Kidney (tissue), 14 donors: ENCODE data around the gene DEGS1. TPM values are rescaled to one million over a fixed set of nuclear protein-coding genes. Genes with fewer than 3 reads are reported as not detected.

Experiments
- DNase-seq, 5 donors: peaks; one replicate each; pipeline ENCODE4 v3.0.0-alpha.2; 2013 to 2020
- FAIRE-seq: peaks from 2 replicates; lab custom pipeline; 2012; peaks lifted over from hg19 to GRCh38; lab: Jason Lieb, UNC
- H3K27ac ChIP-seq, 2 donors: one replicate each; pipeline ENCODE4 v1.7.0; 2013; ENCODE audit warnings: low read depth in 2 of 2, low read length in 2 of 2, inconsistent platforms in 1 of 2
- H3K27me3 ChIP-seq: one replicate; pipeline ENCODE4 v1.7.1; 2013; ENCODE audit warnings: low read length, inconsistent platforms; ENCODE audit not compliant: control insufficient read depth, insufficient read depth
- H3K36me3 ChIP-seq, 3 donors: one replicate each; pipeline versions ENCODE4 v1.7.0 to v1.7.1; 2013; ENCODE audit warnings: low read length in 3 of 3, control low read depth in 1 of 3, inconsistent platforms in 1 of 3; ENCODE audit not compliant: insufficient read depth in 3 of 3, control insufficient read depth in 2 of 3
- H3K4me1 ChIP-seq, 3 donors: one replicate each; pipeline versions ENCODE4 v1.7.0 to v1.7.1; 2013; ENCODE audit warnings: low read length in 3 of 3, inconsistent platforms in 1 of 3, low read depth in 1 of 3; ENCODE audit not compliant: control insufficient read depth in 2 of 3, insufficient read depth in 2 of 3
- H3K4me3 ChIP-seq, 3 donors: one replicate each; pipeline versions ENCODE4 v1.7.0 to v1.8.1; 2013; ENCODE audit warnings: low read length in 3 of 3, control low read depth in 1 of 3, inconsistent platforms in 1 of 3
- H3K9ac ChIP-seq, 3 donors: one replicate each; pipeline versions ENCODE4 v1.7.0 to v1.7.1; 2013; ENCODE audit warnings: low read length in 3 of 3, control low read depth in 1 of 3, inconsistent platforms in 1 of 3
- H3K9me3 ChIP-seq, 3 donors: one replicate each; pipeline versions ENCODE4 v1.7.0 to v1.7.1; 2013; ENCODE audit warnings: low read length in 3 of 3, control low read depth in 1 of 3, inconsistent platforms in 1 of 3; ENCODE audit not compliant: control insufficient read depth in 2 of 3, insufficient read depth in 1 of 3
- intact Hi-C: fragments of 100-400 bp; cut with DNase I; formaldehyde crosslinking; loops from one replicate; pipeline ENCODE4 v1.11.1; 2022
- polyA plus RNA-seq: library from polyadenylated mRNA; stranded (reverse); fragments of 350-450 nt; fragmentation: Illumina TruSeq; extraction: RNeasy Lipid Tissue Mini Kit (QIAGEN cat#74804); gene quantifications from one replicate; pipeline ENCODE4 v1.2.3, GENCODE V29; 2014; ENCODE audit warnings: low read depth, low replicate concordance; ENCODE audit not compliant: insufficient read depth
- total RNA-seq: library from RNA; stranded (reverse); fragmentation: NEBNext Ultra II Directional; extraction: Animal tissue kit (Norgen Biotek cat#: 25700); gene quantifications from one replicate; pipeline ENCODE4 v1.2.1, GENCODE V29; 2021
- TF ChIP-seq, protein P1 (sequence below): IDR thresholded peaks from 3 replicates; pipeline ENCODE4 v1.5.1; 2012; ENCODE audit warnings: mild to moderate bottlenecking, moderate library complexity, borderline replicate concordance; ENCODE audit not compliant: insufficient read depth; ENCODE audit errors: extremely low read depth
- donor health status: control.
- donor health status: control.
- donor health status: control.
- donor health status: control.
- donor health status: control.
- donor health status: DM: yes; HTN: yes; CAD: no.
- donor health status: Normal renal cell carcinoma (clear cell type).

Gene DEGS1
- total and polyA plus RNA-seq, 2 donors from 2014 or later: 32.5 to 83.1 TPM

DNA sequence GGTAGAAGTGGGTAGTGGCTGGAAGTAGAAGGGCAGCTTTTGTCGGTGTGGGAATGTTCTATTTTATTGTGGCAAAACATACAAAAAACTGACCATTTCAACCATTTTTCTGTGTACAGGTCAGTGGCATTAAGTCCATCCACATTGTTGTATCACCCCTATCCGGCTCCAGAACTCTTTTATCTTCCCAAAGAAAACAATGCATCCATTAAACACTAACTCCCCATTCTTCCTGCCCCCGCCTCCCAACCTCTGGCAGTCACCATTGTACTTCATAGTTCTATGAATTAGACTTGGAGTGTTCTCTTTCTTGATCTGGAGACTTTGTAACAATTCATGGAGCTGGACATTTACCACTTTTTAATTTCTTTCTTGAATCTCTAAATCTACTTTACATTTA is 55.7 kb downstream of the DEGS1 start:
- Histone ChIP-seq H3K4me1 (no peaks in the 10 kb centered on the region), H3K27me3 (no peaks in the 10 kb centered on the region), H3K9ac (no peak overlapping the region), H3K9me3 (no peaks in the 10 kb centered on the region), H3K4me3 (no peak overlapping the region), H3K27ac (no peak overlapping the region), H3K36me3 (peaks cover 2 to 10% (median 3%) of the 10 kb centered on the region in 3 donors)
- DNase-seq (no peak), FAIRE-seq (no peak)
- intact Hi-C loops: no loop called here
- TF ChIP-seq, protein P1, sequence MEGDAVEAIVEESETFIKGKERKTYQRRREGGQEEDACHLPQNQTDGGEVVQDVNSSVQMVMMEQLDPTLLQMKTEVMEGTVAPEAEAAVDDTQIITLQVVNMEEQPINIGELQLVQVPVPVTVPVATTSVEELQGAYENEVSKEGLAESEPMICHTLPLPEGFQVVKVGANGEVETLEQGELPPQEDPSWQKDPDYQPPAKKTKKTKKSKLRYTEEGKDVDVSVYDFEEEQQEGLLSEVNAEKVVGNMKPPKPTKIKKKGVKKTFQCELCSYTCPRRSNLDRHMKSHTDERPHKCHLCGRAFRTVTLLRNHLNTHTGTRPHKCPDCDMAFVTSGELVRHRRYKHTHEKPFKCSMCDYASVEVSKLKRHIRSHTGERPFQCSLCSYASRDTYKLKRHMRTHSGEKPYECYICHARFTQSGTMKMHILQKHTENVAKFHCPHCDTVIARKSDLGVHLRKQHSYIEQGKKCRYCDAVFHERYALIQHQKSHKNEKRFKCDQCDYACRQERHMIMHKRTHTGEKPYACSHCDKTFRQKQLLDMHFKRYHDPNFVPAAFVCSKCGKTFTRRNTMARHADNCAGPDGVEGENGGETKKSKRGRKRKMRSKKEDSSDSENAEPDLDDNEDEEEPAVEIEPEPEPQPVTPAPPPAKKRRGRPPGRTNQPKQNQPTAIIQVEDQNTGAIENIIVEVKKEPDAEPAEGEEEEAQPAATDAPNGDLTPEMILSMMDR: no peak

Other genes with a start within 250 kb of the DEGS1 start
- gene FBXO28, start 69.1 kb upstream of the DEGS1 start, total RNA-seq: 31.4 TPM
- gene FBXO28, start 69.1 kb upstream of the DEGS1 start, polyA plus RNA-seq: 8.8 TPM
- gene NVL, start 146.9 kb downstream of the DEGS1 start, total RNA-seq: 24.0 TPM
- 16.3 TPM for gene NVL, start 146.9 kb downstream of the DEGS1 start, polyA plus RNA-seq
- 51.0 TPM for gene CNIH4, start 173.6 kb downstream of the DEGS1 start, total RNA-seq
- 77.9 TPM for gene CNIH4, start 173.6 kb downstream of the DEGS1 start, polyA plus RNA-seq